ENCODE measurements around the gene TMEM14A.
"Not testable (repeated sequence)": the region's sequence is repeated elsewhere in the genome, so short reads cannot be mapped to it uniquely, and the experiment has no call there.

The TMEM14A gene

DNA sequence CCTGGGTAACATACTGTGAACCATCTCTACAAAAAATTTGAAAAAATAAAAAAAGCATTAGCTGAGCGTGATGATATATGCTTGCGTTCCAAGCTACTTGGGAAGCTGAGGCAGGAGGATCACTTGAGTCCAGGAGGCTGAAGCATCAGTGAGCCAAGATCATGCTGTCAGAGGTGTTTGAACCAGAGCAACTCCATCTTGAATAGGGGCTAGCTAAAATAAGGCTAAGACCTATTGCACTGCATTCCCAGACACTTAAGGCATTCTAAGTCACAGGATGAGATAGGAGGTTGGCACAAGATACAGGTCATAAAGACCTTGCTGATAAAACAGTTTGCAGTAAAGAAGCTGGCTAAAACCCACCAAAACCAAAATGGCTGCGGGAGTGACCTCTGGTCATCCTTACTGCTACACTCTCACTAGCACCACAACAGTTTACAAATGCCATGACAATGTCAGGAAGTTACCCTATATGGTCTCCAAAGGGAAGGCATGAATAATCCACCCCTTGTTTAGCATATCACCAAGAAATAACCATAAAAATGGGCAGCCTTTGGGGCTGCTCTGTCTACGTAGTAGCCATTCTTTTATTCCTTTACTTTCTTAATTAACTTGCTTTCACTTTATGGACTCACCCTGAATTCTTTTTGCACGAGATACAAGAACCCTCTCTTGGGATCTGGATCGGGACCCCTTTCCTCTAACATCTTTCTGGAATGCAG lies 34.0 kb downstream of the TMEM14A start:
- not testable (repeated sequence) for DNase-seq

DNA sequence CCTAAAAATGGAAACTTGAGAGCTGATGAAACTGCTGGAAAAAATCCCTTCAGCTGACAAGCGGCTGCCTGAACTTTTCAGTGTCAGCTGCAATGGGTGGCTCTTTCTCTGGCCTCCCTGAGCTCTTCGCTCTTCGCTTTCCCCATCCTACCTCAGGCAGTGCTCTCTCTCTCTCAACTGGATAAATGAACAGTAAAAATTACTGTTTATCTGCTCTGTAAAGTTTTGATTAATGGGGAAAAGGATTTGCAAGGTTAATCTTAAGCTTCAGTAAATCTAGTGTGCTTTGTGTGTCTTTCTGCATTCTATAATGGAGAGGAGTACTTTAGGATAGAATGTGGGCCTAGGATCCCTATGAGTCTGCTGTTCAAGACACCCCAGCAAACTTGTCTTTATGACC lies 35.1 kb downstream of the TMEM14A start:
- no peak for DNase-seq

DNA sequence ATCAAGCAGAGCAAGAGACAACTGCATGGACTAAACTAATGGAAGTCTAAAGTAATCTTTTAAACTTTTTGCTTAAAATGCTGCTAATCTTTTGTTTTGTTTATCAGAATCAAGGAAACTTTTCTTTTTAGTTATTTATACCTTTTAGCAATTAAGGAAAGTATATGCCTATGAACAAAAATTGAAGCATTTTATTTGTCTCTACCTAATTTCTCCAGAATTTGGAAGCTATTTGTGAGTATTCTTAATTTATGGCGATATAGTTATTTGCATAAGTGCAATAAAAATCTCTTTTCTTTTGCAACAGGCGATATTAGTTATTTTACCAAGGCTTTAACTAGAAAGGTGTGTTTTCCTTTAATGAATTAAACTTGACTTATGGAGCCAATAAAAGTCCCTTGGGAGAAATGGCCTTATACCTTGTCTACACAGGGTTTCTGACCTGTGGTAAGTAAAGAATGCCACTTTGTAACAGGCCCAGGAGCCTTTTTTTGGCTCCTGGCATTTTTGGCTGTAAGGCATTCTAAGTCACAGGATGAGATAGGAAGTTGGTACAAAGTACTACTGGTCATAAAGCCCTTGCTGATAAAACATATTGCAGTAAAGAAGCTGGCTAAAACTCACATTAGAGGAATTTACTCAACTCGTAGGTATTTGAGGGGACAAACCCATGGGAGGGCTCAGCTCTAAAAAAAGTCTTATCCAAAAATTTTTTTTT lies 37.2 kb downstream of the TMEM14A start:
- DNase-seq, result no peak

DNA sequence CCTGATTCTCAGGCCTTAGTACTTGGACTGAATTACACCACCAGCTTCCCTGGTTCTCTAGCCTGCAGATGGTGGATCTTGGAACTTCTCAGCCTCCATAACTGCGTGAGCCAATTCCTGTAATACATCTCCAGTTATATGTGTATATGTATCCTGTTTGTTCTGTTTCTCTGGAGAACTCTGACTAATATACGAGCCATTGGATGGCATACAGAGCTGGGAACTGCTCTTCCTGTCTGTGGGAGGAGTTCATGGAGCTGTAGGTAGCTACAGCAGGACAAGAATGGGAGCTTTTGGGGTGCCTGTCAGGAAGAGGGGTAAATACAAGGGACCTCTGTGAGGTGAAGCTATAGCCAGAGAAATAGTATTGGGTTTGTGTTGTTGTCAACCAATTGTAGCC lies 41.2 kb downstream of the TMEM14A start:
- DNase-seq, result no peak

DNA sequence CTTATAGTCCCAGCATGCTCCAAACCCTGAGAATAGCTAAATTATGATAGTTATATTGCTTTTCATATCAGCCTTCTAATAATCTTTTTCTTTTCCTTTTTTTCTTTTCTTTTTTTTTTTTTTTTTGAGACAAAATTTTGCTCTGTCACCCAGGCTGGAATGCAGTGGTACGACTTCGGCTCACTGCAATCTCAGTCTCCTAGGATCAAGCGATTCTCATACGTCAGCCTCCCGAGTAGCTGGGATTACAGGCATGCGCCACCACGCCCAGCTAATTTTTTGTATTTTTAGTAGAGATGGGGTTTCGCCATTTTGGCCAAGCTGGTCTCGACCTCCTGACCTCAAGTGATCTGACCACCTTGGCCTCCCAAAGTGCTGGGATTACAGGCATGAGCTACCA lies 43.8 kb downstream of the TMEM14A start:
- DNase-seq, result not testable (repeated sequence)

DNA sequence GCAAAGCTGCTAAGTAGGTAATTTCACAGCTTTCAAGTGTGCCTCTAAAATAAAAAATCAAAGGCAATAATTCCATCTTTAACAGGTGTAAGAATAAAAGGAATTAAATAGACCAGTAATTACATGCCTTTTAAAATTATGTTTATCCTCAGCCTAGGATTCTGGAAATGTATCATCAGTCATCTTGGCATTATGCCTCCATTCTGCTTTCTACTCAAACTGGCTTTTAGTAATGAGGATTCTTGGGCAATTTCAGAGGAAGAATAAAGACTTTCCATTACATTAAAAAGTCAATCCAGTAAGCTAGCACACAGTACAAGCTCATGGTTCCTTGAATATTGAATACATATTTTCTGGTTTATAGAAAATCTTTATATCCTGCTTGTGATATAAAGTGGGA lies 47.6 kb downstream of the TMEM14A start:
- no peak for DNase-seq

DNA sequence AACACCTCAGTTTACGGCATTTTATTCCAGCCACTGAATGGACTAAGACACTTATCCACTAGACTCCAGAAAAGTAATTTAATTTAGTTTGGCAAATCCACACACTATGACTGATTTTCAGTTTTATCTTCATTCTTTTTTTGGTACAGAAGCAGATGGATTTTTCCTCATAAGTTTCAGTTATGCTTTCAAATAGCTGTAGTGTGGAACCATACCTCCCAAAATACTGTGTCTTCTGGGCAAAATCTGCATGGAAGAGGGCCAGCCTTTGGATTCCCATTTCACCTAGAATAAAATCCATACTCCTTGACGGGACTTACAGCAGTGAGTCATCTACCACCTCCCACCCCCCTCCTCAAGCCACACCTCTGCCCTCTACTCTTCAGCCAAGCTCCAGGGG lies 49.4 kb downstream of the TMEM14A start:
- no peak for DNase-seq

DNA sequence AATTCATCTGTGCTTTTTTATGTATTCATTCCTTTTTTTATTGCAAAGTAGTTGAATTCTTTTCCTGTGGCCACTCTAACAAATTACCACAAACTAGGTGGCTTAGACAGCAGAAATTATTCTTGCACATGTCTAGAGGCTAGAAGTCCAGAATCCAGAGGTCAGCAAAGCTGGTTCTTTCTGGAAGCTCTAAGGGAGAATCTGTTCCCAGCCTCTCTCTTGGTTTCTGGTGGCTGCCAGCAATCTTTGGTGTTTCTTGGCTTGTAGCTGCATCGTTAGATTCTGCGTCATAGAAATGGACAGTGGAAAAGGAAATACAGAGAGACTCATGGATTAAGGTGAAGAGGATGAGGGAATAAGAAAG lies 53.1 kb downstream of the TMEM14A start:
- no peak for DNase-seq

DNA sequence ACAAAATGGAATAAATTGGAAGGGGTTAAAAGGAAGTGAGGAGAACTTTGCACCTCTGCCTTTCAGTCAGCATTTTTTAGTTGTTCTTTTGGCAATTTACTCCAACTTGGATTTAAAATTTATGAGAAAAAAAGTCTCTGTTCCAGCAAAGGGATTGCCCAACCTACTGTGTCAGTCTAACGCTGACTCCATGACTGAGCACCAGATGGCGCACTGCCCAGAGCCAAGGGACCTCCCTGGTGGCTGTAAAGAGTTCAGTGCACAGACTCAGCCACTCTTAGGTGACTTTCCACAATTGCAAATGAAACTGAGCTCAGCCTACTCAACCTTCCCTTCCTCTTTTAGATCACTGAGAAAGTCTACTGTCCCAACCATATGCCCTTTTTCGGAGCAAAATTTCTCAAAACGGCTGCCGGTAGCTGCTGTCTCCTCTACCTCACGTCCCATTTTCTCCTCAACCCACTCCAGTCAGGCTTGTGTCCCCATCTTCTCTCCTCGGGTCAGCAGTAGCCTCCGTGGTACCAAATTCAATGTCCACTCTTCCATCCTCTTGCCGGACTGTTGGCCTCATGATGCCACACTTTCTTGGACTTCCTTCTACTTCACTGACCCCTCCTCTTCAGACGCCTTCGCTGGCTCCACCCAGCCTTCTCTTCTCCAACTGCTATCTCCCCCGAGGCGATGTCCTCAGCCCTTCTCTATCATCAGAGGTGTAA lies 53.7 kb downstream of the TMEM14A start:
- no peak for DNase-seq

DNA sequence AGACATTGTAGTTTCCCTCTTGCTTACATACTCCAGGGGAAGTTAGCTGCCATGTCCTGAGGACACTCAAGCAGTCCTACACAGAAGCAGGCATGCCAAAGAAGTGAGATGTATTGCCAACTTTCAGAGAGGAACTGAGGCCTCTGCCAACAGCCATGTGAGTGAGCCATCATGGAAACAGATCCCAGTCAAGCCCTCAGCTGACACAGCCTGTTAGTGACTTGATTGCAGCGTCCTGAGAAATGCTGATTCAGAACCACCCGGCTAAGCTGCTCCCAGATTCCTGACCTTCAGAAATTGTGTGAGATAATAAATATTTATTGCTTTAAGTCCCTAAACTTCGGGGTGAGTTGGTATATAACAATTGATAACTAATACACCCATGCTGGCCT lies 54.2 kb downstream of the TMEM14A start:
- no peak for DNase-seq

DNA sequence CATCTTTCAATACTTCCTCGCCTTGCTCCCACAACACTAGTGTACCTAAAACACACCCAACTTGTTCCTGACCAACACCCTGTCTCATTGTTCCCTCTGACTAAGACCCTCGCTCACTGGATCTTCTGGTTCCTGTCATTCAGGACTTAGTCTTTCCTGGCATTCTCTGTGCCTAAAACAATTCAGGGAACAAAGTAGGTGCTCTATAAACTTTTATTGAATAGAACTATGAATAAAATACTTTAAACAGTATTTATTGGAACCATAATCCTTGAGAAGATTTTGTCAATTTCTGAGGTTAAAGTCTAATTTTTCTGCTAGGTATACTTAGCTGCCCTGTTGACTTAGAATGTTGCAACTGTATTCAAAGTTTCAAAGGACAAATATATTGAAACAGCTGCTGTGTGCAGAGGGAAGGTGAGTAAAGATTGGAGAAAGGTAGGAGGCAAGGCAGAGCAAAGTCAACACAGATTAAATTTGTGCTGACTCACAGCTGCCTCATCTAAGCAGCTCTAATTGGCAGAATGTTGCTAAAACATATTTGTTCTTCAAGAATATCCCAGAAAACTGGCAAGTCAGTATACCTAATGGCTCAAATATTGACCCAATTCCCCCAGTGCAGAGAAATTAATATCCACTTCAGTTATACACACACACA lies 54.8 kb downstream of the TMEM14A start:
- DNase-seq, result no peak

DNA sequence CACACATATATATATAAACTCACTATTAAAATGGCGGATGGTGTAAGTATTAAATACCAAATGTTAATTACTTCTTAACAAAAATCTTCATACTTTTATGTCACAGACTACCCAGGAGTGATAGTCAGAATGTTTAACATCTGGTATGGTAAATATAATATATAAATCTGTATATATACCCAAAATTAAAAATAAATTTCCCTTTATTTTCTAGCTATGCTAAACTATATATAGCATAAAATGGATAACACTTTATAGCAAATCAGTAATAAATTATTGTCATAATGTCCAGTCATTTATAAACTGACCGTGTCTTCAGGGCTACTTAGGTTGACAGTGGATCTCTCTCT lies 55.3 kb downstream of the TMEM14A start:
- no peak for DNase-seq

DNA sequence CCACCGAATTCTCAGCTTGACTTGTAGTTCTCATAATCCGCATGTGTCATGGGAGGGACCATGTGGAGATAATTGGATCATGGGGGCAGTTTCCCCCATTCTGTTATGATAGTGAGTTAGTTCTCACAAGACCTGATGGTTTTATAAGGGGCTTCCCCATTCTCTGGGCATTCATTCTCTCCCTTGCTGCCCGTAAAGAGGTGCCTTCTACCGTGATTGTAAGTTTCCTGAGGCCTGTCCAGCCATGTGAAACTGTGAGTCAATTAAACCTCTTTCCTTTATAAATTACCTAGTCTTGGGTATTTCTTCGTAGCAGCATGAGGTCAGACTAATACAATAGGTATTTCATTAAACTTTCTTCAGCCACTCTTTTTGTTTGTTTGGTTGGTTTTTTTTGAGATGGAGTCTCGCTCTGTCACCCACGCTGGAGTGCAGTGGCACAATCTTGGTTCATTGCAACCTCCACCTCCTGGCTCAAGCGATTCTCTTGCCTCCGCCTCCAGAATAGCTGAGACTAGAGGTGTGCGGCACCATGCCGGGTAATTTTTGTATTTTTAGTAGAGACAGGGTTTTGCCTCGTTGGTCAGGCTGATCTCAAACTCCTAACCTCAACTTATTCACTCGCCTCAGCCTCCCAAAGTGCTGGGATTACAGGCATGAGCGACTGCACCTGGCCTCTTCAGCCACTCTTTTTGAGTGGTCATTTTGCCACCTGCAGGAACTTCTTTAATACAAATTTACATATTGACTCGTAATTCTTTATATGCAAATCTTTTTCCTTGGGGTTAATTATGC lies 56.0 kb downstream of the TMEM14A start:
- DNase-seq, result no peak

DNA sequence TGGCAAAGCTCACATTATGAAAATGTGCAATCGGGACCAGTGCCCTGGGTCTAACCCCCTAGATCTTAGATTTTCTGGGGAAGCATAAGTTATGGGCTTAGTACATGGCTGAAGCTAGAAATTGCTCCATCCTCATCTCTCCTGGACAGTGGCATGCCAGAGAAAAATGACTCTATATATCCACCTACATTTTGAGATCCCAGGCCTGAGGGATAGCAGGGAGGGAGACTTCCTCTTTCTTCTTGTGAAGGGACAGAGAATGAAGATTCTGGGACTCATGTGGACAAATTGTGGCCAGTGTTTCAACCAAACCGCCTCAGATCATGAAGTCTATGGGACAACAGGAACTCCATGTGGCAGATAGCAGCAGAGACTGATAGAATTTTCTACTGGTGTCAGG lies 57.0 kb downstream of the TMEM14A start:
- no peak for DNase-seq

DNA sequence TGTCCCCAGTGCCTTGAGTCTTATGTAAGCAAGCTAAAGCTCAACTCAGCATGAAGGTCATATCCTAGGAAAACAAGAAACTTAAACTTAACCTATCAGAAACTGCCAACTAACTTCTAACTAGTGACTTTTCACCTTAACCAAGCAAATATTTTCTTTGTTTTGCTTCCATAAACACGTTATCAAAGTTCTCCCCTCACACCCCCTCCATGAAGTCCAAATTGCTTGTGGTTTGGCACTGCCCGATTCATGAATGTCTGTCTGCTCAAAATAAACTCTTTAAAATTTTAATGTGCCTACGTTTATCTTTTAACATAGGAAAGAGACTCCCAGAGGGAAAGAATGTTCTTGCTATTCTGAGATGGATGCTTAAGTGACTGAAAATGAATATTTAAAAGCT lies 57.5 kb downstream of the TMEM14A start:
- DNase-seq, result no peak

DNA sequence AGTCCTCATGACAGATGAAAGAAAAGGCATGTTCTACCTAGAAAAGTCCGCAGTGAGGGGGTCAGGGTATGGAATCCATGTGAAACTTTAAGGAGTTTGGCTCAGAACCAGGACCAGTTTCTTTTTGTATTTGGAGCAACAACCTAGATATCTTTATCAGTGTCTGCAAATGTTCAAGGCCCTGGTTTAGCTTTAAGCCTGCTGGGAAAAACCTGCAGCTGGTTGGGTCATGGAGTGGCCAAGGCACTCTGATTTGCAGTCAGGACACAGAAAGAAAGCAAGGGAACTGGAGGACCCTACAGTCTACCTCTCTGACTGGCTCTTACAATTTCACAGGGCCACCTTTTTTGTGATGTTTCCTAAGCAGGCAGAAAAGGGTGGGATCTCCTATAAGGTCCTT lies 58.7 kb downstream of the TMEM14A start:
- DNase-seq, result no peak

DNA sequence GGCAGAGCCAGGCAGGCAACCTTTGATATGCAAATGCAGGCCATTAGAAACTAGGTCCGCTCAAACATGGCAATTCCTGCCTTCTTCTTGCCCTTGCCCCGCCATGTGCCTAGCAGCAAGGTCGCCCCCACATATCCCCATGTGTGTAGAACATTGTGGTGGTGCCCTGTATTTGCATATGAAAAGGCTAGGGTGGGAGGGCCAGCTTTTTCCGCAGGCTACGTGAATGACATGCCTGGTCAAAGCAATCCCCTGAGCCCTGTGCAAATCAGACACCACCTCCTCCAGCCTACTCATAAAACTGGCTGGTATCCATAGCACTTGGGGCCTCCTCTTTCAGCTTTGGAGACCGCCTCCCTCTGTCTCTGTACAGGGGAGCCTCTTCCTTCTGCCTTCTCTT lies 60.8 kb downstream of the TMEM14A start:
- DNase-seq, result no peak

DNA sequence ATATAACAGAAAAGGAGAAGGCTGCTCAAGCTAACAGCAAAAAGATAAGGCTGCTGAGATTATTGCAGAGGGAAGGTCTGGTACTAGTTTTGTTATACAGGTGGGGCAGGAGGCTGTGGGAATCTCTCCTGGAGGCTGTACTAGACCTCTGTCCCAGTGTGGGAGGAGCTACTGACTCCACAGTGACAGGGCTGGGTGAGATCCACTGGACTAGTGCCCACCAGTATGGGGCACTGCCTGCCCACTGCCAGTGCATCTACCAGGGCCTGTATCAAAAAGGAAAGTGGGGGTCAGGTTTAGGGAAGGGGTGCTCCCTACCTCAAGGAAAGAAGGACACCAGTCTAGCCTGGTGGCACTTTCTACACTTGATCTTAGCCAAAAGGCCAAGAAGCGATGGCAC lies 62.3 kb downstream of the TMEM14A start:
- DNase-seq, result no peak

DNA sequence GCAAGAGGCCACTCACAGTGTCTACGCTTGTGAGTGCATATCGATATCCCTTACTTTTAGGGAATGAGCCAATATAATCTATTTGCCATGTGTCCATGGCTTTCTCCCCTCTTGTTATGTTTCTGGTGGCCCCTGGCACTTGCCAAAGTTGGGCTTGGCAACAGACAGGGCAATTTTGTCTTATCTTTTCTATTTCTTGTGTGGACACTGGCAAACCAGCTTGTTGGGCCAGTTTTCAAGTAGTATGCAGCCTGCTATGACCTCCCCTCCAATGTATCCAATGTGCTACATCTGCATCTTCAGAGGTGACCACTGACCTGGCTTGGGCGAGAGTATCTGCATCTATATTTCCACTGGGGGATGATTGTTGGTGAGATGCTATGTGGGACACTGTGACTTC lies 63.2 kb downstream of the TMEM14A start:
- no peak for DNase-seq

DNA sequence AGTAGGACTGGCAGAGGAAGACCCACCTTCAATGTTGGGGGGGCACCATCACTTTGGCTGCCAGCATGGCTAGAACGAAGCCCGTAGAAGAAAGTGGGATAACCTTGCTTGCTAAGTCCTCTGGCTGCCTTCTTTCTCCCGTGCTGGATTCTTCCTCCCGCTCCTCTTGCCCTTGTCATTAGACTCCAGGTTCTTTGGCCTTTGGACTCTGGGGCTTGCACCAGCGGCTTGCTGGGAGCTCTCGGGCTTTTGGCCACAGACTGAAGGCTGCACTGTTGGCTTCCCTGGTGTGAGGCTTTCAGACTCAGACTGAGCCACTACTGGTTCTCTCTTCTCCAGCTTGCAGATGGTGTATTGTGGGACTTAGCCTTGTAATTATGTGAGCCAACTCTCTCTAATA lies 64.2 kb downstream of the TMEM14A start:
- no peak for DNase-seq

DNA sequence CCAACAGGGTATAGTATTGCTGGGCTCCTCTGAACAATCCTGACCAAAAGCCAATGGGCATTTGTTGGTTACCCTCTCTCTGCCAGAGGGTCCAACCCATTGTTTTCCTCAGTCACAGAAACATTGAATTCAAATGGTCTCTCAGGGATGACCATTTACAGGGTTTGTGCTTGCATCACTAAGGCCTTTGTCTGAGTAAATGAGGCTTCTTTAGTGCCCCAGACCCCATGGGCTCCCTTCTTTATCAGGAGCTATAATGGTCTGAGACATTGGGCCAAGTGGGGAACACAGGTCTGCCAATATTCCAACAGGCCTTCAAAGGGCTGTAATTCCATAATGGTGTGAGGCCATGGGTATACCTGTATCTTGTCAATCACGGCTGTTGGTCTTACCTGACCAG lies 65.2 kb downstream of the TMEM14A start:
- DNase-seq, result no peak
